Right forelimb (tissue), 1 donor: Measurements from ENCODE around the gene NDUFAF2.
"Not testable (repeated sequence)": the region's sequence is repeated elsewhere in the genome, so short reads cannot be mapped to it uniquely, and the experiment has no call there.

Experiments
- DNase-seq: peaks from one replicate; pipeline ENCODE4 v3.0.0-alpha.2; 2018

Gene NDUFAF2, protein sequence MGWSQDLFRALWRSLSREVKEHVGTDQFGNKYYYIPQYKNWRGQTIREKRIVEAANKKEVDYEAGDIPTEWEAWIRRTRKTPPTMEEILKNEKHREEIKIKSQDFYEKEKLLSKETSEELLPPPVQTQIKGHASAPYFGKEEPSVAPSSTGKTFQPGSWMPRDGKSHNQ

DNA sequence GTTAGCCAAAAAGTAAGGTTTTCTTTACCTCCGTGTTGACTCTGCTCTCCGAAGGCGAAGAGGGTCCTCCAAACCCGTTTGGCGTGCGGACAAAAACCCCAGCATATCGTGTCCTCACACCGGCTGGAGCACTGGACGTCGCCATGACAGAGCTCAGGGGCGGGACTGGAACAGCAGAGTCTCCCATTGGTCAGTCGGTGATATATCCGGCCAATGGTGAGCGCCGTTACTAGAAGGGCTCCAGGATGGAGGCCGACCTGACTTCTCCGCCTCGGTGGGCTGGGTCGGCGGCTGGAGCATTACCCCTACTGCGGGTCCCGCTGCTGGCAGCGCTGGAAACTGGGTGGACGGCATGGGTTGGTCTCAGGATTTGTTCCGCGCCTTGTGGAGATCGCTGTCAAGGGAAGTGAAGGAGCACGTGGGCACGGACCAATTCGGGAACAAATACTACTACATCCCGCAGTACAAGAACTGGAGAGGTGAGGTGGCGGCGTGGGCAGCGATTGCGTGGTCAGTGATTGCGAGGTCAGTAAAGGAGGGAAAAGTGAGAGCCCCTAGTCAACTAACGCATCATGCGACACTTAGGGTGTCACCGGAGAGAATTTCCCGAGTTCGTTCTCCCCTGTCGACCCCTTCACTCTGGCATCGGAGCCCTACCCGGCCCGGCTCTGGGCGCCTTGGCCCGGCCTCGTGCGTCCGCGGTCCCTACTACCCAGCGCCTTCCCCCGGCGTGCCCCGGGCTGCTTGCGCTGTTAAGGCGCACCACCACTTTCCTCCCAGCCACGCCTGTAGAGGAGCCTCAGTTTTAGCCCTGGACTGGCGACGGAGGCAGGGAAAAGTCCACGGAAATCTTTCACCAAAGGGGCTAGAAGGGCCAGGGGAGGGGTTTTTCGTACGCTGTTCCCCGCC lies at the start of gene NDUFAF2, which contains the start of gene ERCC8:
Gene NDUFAF2 (plus strand): TSS at position 302 of the 909 bp plus-strand sequence. CDS start 51 bp downstream, at position 353.
Gene ERCC8 (minus strand): TSS at position 167 of the 909 bp plus-strand sequence. CDS start 62 bp downstream, at position 105.
- DNase-seq: peak; percentile 94

DNA sequence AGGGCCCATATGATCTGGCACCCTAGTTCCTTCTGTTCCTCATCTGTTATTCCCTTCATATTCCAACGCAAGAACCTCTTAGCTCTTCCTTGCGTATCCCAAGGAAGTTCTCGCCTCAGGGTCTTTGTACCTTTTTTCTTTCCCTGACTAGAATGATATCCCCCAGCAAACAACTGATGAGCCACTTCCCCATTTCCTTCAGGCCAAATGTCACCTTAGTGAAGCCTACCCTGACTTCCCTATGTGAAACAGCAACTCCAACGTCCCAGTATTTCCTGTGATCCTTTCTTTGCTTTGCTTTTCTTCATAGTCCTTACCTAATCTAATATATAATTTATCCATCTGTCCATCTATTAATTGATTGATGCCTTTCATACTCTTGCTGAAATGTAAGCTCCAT lies 48.0 kb upstream of the NDUFAF2 start:
- DNase-seq: no peak

DNA sequence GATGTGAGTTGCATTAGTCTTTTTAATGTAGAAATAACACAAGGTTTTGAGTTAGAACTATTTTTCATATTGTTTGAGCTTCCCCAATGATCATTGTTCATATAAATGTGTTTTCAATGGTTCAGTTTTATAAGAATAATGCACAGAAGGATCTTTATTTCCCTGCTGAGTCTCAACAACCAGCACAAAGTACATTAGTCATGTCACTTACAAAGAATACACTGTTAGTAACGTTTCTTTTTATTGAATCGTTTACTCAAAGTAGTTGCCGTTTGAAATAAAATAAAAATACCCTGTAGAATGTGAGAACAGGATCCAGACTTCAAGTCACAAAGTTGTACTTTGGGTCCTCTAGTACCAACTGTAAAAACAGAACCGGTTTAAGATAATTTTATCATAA lies 41.6 kb upstream of the NDUFAF2 start:
- DNase-seq: no peak

DNA sequence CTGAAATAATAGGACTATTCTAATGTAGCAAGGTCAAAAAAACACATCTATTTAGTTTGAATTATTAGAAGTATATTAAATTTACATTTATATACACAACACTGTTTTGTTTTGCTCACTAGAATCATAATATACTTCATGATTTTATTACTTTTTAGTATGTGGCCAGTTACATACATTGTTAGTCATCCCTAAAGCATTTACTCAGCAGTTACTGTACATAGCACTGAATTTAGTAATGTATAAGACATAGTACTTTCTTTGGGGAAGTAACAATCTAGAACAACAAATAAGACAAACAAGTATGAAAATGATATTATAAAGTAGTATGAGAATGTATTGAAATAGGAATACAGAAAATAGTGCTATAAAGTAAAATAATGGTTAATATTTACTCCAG lies 28.4 kb upstream of the NDUFAF2 start:
- no peak for DNase-seq

DNA sequence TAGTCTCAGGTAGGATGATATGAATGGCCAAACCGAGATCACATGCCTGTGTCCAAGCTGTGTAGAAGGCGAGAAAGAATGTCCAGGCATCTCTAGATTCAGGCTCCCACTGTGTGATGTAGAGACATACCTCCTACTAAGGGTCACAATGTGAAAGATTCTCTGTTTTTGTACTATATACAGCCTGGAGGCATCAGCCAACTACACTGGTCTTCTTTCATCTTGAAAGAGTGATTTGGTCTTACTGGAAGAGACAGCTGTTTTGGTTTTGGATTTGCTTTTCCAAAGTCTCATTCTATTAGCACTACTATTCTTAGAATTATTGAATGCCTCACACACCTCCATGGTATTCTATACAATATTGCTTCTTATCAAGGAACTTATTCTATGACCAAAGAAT lies 26.5 kb upstream of the NDUFAF2 start:
- DNase-seq: no peak

DNA sequence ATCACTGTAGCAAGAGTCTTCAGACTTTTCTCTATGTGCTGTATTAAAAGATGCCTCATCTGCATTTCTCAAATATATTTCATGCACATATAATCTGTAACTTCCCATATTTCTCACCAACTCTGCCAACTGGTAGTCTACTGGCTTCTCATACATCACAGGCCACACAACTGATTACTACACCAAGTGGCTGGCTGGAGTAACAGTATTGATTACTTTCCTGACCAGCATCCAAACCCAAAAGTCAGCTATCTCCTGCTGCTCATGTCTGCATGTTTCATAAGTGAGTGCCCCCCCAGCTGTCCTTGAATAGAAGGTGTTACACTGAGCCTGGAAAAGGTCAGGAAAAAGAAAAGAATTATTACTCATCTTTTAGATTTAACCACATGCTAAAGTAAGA lies 17.6 kb upstream of the NDUFAF2 start:
- DNase-seq: no peak

DNA sequence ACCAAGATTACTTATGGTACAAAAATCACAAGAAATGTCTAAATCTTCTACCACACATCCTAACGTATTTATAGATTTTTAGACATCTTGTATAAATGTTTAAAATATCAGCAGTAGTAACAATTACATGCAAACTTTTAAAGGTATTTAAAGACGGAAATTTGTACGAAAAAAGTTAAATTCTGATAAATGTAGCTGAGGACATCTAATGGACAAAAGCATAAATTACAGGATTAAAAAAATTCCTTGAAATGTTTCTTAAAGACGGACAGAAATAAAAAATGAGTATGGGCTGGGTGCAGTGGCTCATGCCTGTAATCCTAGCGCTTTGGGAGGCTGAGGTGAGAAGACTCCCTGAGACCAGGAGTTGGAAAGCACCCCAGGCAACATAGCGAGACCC lies 16.0 kb upstream of the NDUFAF2 start:
- no peak for DNase-seq

DNA sequence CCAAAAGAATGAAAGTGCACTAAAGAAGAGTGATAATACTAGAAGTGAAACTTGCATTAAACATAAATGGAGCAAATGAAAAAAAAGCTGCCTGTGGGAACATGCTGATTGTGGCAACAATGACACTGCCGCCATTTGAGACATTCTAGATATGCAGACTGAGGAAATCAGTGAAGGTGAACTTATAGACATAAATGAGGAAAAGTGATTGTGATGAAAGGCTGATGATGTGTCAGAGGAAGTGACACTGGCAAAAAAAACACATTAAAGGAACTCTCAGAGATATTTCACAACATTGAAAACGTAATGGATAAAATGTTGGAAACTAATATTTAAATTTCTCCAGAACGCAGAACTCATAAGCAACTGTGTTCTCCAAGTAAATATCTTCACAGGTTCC lies 1.4 kb upstream of the NDUFAF2 start:
- DNase-seq: no peak

DNA sequence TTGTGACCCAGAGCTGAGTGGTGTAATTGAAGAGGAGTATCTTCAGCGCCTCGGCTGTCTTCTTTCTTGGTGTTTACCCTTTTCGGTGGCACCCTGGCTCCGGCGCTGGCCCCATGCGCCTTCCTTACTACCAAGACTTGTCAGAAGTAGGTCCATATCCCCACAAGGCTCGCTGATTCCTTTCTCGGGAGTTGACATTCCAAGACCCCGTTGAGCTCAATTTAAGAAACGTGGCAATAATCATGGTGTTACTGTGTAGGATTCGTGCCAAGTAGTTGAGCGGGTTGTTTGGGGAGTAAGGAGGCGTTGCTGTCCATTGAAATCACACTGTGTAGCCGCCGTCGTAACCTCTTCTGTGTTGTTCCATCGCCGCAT lies 795 bp downstream of the NDUFAF2 start:
- no peak for DNase-seq

DNA sequence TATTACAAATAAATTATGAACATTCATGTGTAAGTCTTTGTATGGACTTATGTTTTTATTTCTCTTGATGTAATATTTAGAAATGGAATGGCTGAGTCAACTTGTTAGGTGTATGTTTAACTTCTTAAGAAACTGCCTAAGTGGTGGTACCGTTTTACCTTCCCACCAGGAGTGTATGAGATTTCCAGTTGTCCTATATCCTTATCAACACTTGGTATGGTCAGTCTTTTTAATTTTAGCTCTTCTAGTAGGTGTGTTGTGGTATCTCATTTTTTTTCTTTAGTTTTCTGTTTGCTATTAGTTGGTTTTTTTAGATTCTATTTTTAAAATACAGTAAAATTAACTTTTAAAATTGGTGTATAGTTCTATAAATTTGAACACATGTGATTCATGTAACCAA lies 3.7 kb downstream of the NDUFAF2 start:
- no peak for DNase-seq

DNA sequence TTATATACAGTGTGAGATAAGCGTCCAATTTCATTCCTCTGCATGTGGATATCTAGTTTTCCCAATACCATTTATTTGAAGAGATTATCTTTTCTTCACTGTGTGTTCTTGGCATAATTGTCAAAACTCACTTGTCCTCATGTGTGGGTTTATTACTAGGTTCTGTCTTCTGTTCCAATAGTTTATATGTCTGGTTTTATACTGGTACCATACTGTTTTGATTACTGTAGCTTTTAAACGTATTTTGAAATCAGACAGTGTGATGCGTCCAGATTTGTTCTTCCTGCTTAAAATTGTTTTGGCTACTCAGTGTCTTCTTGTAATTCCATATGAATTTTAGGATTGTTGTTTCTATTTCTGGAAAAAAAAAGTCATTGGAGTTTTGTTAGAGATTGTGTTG lies 10.2 kb downstream of the NDUFAF2 start:
- DNase-seq: no peak

DNA sequence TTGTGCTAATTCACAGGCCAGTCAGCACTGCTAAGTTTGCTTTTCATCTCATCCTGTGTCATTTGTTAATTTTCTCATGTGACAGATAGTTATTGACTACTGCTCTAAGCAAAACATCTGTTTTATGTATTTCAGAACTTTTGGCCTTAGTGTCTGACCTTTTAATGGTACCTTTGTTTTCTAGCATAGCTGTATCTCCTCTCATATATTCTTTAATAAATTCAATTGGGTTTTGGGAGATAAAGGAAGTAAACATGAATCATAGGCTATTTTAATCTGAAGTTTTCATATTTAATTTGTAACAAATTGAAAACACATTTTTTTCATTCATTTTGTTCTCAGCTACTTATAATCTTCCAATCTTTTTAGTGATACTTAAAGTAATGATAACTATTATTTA lies 13.1 kb downstream of the NDUFAF2 start:
- no peak for DNase-seq

DNA sequence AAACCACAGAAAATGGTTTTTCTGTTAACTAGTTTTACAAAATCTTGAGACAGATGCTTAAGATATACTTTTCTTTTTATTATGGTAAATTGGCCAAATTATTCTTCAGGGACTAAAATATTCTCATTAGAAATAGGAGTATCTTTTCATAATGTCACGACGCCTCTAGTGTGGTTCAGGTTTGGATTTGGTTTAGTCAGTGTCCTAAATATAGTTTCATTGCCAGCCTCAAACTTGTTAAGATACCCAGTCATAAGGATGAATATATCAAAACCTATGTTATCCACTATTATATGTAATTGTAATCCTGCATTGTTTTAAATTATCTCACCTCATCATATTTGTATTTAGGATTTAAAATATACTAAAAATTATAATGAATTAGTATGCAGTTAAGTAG lies 13.7 kb downstream of the NDUFAF2 start:
- no peak for DNase-seq

DNA sequence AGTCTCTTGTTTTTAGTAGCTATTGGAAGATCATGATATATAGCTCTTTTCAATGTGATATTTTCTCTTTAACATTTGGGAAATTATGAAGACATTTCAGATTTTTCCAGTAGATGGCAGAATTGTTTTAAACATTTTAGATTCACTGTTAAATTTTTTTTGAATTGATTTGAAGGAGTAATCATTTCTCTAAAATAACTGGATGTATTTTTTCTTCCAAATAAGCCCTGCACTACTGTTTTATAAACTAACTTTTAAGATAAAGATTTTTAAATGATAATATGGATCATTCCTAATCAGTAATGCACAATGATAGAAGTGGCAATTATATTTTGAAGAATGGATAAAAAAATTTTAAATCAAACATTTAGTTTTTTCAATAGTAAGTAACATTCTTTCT lies 14.2 kb downstream of the NDUFAF2 start:
- DNase-seq: no peak

DNA sequence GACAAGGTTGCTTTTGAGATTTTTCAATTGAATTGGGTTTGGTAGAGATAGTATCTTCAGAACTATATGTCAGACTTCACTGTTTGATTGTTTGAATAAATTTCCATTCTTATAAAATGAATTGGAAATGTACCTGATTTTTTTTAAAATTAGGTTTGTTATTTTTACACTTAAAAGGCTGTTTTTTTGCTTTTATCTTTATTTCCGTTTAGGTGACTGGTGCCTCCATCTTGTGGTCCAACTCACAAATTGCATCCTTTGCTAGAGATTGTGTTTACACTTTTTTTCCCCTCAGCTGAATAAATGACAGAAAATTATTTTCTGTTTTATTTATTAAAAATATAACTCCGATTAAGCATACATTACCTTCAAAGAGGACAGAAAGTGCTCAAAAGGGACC lies 15.6 kb downstream of the NDUFAF2 start:
- no peak for DNase-seq

DNA sequence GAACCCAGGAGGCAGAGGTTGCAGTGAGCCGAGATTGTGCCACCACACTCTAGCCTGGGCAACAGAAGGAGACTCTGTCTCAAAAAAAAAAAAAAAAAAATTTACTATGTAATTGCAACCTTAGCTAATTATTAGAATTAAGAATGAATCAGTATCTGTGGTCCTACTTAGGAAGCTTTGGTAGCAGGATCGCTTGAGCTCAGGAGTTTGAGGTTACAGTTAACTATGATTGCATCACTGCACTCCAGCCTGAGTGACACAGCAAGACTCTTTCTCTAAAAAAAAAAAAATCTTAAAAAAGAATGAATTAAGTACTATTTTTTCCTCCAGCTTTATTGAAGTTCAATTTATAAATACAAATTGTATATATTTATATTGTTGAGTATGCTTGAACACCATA lies 16.7 kb downstream of the NDUFAF2 start:
- no peak for DNase-seq

DNA sequence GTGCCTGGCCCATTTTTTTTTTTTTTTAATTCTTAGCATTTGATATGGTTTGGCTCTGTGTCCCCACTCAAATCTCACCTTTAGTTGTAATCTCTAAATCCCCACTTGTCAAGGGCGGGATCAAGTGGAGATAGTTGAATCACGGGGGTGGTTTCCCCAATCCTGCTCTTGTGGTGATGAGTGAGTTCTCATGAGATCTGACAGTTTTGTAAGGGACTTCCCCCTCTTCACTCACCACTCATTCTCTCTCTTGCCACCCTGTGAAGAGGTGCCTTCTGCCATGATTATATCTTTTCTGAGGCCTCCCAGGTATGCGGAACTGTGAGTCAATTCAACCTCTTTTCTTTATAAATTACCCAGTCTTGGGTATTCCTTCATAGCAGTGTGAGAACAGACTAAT lies 27.2 kb downstream of the NDUFAF2 start:
- no peak for DNase-seq

DNA sequence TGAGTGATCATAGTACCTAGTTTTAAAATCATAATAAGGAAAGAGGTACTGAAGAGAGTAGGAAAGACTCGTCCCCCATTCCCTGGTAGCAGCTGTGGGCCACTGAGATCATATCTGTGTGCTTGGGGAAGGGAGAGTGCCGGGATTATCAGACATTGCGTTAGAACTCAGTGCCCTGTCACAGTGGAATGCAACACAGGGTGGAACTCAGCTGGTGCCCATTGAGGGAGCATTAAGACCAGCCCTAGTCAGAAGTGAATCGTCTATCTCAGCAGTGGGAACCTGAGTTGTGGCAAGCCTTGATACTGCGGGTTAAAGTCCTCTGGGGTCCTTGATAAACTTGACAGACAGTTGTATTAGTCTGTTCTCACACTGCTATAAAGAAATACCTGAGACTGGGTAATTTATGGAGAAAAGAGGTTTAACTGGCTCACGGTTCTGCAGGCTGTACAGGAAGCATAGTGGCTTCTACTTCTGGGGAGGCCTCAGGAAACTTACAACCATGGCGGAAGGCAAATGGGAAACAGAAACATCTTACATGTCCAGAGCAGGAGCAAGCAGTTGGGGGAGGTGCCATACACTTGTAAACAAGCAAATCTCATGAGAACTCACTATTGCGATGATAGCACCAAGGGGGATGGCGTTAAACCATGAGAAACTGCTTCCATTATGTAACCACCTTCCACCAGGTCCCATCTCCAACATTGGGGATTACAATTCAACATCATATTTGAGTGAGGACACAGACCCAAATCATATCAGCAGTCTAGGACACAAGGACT lies 33.1 kb downstream of the NDUFAF2 start:
- DNase-seq: no peak

DNA sequence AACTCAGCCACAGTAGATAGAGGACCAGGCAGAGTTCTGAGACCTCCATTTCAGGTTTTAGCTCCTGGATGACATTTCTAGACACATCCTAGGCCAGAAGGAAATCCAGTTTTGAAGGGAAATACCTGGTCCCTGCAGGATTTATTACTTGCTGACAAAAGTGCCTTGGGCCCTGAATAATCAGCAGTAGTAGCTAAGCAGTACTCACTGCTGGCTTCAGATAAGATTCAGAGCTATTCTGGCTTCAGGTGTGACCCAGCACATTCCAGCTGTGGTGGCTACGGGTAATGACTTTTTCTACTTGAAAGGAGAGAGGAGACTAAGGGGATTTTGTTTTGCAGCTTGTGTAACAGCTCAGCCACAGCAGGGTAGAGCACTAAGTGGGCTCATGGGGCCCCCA lies 34.0 kb downstream of the NDUFAF2 start:
- no peak for DNase-seq

DNA sequence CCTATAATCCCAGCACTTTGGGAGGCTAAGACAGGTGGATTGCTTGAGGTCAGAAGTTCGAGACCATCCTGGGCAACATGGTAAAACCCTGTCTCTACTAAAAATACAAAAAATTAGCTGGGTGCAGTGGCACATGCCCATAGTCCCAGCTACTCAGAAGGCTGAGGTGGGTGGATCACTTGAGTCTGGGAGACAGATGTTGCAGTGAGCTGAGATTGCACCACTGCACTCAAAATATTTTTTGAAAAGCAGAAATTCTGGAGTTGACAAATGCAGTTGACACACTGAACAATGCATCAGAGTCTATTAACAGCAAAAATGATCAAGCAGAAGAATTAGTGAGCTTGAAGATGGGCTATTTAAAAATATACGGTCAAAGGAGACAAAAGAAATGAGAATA lies 35.5 kb downstream of the NDUFAF2 start:
- DNase-seq: no peak

DNA sequence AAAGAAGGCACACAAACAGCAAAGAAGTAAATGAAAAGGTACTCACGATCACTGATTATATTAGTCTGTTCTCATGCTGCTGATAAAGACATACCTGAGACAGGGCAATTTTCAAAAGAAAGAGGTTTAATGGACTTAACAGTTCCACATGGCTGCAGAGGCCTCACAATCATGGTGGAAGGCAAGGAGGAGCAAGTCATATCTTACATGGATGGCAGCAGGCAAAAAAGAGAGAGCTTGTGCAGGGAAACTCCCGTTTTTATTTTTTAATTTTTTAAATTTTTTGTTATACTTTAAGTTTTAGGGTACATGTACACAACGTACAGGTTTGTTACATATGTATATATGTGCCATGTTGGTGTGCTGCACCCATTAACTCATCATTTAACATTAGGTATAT lies 37.1 kb downstream of the NDUFAF2 start:
- not testable (repeated sequence) for DNase-seq

DNA sequence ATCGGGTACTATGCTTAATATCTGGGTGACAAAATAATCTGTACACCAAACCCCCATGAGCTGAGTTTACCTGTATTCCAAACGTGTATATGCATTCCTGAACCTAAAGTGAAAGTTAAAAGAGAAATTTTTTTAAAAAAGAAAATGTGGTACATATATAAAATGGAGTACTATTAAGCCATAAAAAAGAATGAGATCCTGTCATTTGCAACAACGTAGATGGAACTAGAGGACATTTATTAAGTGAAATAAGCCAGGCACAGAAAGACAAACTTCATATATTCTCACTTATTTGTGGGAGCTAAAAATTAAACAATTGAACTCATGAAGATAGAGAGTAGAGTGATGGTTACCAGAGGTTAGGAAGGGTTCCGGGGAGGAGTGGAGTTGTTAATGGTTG lies 44.8 kb downstream of the NDUFAF2 start:
- no peak for DNase-seq

DNA sequence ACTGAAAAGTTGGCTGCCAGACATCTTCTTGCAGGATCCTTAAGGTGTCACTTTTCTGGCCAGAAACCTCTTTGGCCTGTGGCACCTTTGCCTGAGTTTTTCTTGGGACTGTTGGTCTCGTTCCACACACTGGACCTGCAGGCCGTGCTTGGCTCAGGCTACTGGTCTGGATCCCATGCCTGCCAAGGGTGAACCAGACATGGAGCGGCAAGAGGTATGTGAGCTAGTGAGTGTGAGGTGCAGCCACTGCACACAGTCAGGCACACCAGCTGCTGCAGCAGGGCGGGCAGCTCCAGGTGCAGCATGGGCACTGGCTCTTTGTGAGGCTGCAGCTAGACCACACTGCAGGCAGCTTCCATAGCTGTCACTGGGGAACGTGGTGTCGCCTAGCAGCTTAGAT lies 47.9 kb downstream of the NDUFAF2 start:
- no peak for DNase-seq

DNA sequence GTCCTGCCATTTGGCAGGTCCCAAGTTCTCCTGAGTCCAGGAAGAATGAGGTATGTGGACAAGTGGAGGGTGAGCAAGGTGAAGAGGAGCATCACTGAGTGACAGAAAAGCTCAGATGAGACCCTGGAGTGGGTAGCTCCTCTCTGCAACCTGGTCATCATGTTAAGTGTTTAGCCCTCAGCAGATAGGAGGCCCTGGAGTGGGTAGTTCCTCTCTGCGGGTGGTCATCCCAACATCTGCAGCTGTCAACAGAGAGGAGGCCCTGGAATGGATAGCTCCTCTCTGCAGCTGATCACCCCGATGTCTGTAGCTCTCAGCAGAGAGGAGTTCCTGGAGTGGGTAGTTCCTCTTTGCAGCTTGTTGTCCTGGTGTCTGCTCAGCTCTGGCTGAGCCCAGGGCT lies 48.4 kb downstream of the NDUFAF2 start:
- DNase-seq: no peak
